Renal pelvis (tissue), 4 donors: ENCODE measurements around the gene RETREG3. TPM values are rescaled to one million over a fixed set of nuclear protein-coding genes. Genes with fewer than 3 reads are reported as not detected.

Source experiments
- DNase-seq: peaks from one replicate; pipeline ENCODE4 v3.0.0-alpha.2; 2013
- polyA plus RNA-seq, 3 donors: library from polyadenylated mRNA; unstranded; fragments of 120-200 nt; gene quantifications; one replicate each; pipeline ENCODE4 v1.2.1, GENCODE V29; 2013; ENCODE audit not compliant: insufficient read length in 3 of 3

RETREG3 gene
- polyA plus RNA-seq, 3 donors, result 40.4 to 64.2 (median 60.5) TPM

DNA sequence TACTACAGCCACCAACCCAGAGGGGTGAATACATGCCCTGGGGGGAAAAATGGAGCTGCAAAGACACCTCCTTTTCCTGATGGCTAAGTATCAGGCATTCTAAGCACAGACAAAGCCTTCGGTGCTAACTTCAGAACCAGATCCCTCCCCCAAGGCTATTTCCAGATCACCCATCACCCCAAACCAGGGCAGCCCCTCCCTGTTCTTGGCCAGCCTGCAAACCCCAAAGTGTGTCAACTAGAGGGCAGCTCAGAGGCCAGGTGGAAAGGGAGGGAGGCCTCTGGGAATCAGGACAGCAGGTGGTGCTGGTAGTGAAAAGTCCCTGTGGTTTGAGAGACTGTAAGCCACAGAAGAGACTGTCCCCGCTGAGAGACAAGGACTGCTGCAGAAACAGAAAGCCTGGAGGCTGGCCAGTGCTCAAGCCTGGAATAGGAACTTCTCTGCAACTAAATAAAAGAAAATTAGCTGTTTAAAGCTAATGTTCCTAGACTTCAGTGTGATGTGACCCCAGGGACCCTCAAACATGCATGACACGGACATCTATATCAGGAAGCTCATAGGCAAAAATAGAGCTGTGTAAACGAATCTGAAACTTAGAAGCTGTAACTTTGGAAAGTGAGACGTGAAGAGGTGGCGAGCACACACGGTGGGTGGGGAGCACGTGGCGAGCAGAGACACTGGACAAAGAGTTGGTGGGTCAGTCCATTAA, 9.4 kb upstream of the RETREG3 start:
- DNase-seq, result no peak

DNA sequence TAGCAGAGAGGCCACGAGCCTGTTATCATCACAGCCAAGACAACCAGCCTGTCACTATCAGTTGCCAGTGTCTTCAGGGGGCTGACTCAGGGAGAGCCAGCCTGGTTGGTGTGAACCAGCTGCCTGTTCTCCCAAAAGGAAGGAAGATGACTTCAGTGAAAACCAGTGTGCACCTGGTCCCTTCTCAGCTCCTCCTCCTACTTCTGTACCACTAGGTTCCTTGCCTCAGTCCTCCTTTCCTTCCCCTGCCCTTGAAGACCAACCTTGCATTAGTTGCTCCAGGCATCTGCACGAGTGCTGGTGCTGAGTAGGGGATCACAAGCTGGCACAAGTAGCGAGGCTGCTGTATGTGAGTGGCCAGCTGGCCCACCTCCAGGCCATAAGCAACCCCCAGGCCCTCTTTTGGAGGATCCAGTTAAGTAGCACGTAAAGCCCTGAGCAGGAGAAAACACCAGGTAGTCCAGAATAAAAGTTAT, 8.8 kb upstream of the RETREG3 start:
- DNase-seq, result no peak

DNA sequence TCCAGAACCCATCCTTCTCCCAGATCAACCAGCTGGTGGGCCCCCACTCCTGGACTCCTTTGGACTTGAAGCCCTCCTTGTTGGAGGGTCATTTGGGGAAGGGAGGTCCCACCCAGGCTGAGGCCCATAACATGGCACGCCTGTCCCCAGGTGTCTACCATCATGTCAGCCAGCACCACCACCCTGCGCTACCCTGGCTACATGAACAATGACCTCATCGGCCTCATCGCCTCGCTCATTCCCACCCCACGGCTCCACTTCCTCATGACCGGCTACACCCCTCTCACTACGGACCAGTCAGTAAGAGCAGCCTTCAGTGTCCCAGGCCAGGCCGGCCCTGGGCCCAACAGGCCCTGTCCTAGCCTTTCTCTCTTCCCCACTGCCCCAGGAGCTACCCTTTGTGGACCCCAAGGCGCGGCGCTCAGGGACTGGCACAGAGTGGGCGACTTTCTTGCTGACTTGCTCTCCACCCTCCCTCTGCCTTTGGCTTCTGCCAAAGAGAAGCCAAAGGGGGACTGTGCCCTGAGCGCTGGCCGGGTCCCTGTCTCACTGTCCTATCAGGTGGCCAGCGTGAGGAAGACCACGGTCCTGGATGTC, 4.6 kb upstream of the RETREG3 start:
- DNase-seq, result no peak

DNA sequence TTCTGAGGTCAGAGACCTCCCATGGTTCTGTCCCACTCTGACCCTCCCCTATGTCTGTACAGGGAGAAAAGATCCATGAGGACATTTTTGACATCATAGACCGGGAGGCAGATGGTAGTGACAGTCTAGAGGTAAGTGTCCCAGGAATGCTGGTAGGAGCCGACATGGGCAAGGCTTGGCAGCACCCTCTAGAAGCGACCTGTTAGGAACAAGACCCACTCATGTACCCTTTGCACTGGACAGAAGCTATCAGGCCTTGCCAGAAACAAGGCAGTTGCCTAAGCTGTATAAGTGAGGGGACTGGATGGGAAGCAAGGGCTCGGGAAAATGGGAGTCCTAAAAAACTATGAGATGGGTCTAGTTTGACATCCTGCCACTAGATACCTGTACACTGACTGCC, 2.8 kb upstream of the RETREG3 start:
- DNase-seq, result no peak

DNA sequence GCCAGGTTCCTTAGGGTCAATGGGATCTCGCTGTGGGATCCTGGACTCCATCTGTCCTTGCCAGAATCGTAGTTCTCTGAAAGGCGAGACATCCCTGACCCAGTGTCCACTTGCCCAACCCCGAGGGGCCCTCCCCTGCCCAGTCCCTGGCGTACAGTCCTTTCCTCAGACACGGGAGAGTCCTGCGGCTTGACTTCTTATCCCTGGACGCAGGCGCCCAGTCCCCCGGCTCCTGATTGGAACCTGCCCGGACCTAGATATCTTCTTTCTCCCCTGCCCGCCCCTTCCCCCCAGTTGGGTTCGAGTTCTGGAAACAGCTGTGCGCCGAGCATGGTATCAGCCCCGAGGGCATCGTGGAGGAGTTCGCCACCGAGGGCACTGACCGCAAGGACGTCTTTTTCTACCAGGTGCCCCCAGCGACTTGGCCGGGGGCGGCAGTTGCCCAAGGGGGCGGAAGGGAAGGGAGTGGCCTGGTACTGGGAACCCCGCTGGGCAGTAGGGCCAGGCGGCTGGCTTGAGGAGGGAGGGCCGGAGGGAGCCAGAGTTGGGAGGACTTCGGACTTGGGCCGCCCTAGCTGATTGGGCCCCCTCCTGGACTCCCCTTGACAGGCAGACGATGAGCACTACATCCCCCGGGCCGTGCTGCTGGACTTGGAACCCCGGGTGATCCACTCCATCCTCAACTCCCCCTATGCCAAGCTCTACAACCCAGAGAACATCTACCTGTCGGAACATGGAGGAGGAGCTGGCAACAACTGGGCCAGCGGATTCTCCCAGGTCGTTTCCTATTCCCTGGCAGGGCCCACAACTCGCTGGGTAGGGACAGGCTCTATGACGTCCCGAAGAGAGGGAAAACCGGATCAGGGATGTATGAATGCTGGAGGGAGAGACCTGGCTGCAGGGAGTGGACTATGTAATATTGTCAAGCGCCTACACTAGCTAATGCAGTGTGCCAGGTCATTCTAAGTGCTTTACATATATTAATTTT, 934 bp upstream of the RETREG3 start:
- DNase-seq, result peak; percentile 26

DNA sequence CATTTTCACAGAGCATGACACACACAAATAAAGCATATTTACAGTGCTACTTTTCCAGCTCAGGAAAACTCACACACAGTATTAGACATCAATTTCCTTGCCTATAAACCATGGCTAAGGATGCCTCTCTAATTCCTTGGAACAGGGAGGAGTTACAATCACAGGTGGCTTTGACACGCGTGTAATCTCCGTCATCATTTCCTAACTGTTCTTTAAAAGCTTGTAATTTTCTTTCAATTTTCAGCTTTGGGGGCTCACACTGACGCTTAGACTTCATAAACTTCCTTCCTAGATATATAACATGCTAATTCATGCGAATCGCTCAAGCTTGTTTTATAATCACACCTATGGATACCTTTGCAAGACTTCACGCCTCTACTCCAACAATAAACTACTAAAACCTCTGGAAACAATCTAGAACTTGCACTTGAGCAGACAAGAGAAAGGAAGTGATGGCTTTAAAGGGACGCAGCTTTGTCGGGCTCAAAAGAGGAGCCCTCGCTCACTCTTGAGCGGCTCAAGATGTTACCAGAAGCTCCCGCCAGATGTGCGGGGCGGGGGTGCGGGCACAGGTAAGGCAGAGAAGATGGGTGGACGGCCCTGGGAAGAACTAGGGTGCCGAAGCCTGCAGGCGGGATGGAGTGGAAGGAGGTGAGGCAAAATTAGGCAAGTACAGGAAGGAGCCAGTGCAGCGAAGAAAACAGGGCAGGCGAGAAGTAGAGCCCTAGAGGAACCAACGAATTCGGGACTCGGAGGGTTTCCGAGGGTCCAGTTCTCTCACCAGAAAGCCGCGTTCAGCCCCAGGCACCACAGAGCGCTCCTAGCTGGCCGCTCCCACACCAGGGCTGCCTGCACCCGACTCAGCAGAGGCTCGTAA, 631 bp downstream of the RETREG3 start:
- DNase-seq, result no peak

DNA sequence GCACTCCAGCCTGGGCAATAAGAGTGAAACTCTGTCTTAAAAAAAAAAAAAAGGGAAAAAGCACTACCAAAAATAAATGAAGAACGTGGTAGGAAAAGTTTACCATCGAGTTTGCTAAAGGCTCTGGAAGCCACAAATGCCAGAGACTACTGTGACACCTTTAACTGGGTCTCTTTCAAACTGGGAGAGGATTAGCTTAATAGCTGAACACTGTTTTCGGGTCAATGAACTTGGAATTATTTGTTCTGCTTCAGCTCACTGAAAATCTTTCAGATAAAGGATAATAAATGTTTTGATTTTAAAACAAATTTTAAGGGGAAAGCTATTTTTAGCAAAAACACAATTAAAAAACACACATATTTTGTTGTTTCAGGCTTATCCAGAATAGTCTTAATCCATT, 1.4 kb downstream of the RETREG3 start:
- DNase-seq, result no peak

DNA sequence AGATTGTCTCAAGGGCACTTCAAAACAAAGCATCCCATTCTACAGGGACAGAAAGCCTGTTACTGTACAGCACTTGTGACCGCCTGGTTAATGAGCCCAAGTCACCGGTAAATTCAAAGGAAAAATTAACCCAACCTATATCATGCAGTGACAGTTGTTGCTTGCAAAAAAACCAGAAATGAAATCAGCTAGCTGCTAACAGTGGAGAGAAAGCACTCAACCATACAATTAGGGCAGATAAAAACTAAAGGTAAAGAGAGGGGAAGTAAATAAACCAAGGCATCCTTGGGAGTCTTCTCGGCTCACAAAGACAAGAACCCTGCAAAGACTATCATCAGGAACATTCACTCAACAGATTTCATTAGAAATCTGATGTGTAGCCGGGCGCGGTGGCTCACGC, 5.9 kb downstream of the RETREG3 start:
- DNase-seq, result no peak

DNA sequence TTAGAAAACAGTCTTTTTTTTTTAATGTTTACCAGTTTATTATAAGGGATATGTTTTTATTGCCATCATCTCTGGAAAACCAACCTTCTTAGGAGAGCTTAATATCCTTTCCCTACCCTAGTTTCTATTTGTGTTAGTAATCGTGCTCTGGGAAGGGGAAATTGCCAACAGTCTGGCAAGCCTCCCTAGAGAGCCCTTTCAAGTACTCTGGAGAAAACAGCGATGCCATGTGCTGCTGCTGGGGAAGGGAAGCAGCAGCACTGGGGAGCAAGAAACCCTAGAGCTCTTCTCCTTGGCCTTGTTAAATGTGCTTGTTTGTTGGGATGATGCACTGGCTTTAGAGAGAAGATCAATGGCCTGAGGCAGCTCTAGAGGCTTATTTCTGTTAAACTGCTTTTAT, 10.3 kb downstream of the RETREG3 start:
- DNase-seq, result no peak

DNA sequence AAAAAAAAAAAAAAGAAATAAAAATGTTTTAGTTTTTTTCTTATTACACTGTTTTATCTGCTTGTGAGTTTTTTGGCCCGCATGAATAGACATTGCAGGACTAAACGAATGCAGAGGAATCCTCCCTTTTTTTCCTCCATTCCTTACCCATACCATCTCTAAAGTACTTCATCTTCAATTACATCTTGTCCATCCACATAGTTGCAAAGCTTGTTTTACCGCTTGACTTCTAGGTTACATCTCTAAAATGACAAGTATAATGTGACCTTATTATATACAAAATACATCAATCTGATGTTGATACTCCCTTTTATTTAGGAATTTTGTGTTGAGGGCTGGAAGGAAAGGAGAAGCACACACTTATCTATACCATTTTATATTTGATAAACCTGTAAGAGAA, 12.8 kb downstream of the RETREG3 start:
- no peak for DNase-seq

DNA sequence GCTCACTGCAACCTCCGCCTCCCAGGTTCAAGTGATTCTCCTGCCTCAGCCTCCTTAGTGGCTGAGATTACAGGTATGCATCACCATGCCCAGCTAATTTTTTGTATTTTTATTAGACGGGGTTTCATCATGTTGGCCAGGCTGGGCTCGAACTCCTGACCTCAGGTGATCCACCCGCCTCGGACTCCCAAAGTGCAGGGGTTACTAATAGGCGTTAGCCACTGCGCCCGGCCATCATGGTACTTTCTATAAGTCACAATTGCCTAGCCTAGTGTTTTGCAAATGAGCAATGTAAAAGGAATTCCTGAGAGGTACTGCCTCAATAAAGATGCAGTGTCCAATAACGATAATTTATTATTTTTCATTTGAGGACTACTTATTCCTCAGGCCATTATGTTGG, 17.8 kb downstream of the RETREG3 start:
- no peak for DNase-seq

DNA sequence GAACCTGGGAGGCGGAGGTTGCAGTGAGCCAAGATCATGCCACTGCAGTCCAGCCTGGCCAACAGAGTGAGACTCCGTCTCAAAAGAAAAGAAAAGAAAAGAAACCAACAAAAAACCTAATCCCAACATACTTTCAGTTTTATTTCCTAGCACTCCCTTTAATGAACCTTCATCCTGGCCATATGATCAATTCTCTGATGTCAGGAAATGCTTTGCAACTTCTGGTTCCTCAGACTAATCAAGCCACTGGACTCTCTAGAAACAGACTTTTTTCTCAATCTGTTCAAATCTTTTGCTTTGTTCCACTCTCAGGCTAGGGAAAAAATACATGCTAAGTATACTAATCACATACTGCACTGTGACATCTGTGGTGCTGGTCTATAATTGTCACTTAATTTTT, 18.3 kb downstream of the RETREG3 start:
- no peak for DNase-seq

DNA sequence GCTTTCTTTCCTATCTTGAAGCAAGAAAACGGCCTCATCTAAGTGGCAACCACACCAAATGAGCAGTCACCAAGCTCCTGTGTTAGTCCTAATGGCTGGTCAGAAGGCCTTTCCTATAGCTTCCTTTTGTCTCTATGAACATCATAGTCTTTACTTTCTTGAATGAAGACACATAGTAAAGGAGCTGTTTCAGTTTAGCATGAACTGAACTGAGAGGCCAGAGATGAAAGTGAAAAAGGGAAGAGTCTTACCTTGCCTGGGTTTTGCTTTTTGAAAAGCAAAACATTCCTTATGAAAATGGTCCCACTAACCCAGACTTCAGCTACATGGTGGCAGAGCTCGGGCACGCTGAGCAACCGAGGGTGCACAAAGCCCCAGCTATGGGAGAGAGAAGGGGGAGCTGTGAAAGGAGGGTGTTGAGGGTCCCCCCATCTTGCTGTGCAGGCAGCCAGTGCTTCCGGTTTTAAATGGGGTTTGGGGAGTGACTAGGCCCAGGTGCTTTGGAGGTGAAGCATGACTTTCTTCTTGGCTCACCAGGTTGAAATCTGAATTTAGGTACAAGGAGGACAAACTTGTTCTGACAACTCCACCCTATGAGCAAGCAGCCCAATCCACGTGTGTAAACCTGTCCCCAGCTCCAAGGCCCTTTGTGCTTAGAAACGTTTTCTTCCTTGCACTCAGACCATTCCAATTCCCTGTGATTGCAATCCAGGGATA, 22.5 kb downstream of the RETREG3 start:
- no peak for DNase-seq

DNA sequence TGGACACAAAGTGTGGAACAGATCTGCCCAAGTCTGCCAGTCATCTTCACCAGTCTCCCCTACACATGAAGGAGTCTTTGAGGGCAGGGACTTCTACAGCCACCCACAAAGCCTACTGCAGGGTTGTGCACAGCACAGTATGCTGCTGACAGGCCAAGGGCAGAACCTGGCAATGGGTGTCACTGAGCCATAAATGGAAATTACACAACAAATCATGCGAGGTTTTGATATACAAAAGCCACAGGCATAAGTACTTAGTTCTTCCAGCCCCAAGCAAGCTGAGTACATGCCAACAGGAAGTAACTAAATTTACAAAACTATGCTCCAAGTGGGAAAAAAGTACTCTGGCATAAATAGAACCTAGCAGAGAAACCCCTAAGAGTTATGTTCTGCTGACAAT, 23.8 kb downstream of the RETREG3 start:
- no peak for DNase-seq

DNA sequence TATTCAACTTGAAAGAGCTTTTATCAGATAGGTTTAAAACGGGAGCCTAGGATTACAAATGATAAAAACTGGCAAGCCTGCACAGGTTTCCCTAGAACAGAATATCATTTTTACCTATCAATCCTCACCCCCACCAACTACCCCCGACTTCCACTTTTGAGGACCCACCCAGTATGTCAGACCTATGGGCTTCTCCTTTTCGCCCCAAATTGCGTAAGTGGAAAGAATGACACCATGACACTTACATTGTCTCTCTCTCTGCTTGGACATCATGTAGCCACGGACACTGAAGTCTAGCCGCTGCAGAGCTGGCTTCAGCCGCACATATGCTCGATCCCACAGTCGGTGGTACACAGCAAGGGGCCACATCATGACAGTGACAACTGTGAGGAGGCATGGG, 24.3 kb downstream of the RETREG3 start:
- DNase-seq, result no peak

DNA sequence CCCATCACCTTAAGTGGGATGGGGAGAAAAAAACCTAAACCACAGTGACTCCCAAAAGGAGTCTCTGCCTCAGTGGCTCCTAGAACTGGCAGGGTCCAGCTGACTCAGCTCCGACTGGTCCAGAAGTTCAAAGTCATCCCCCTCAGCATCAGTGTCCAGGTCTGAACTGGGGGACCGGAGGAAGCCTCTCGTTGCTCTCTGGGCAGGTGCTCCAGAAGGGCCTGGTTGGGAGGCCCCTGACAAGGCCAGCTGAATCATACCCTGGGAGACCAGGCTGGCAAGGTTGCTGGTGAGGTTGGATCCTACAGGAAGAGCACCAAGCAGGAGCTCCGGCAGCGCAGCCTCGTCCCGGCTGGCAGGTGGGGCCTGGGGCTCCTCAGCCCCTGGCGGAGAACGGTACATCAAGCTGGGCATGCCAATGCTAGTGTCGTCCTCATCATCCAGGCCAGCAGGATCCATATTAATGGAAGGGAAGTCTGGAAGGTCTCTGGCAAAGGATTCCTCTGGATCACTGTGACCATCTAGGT, 27.4 kb downstream of the RETREG3 start:
- no peak for DNase-seq

DNA sequence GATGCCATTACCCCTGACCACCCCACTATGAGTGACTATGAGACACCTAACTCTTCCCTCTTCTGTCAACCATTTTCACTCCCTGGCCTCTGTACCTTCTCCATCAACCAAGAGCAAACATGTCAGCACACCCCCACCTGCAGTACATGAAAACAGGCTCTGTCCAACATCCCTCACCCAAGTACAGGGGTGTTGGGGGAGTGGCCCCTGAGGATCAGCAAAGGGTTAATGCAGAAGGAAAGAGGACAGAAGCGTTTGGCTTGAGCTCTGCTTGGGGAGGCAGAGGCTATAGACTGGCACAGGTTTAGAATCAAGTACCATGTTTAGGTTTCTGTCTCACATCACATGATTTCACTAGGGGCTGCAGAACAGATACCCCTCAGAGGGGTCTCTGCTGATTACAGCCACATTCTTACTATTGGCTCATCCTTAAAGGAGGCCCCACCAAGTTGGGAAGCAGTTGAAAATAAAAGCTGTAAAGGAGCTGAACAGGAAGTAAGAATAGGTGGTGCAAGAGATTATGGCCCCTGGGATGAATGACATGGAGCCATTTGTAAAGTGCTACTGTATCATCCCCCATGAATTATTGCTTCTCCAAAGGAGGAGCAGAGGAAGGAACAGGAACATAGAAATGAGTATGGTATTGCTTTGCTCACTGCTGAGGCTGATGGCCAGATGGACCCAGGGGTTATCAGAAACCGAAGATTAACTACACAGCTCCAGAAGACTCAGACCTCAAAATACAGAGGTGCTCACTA, 29.2 kb downstream of the RETREG3 start:
- no peak for DNase-seq

DNA sequence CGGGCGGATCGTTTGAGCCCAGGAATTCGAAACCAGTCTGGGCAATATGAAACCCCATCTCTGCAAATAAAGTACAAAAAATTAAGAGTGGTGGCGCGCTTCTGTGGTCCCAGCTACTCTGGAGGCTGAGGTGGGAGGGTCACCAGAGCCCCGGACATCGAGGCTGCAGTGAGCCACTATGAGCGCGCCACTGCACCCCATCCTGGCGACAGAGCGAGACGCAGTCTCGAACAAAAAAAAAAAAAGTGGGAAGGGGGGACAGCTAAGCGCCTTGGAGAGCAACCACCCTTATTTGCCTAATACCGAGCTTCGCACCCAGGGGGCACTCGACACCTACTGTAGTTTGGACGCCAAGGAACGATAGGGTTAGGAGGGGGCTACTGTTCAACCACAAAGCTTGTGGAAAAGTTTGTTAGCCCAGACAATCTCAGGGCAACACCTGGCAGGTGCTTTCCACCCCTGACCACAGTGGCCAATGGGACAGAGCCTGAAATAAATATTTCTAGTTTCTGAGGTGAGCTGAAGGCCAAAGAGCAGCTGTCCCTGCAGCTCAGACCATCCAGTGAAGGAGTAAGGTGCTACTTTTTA, 30.8 kb downstream of the RETREG3 start:
- peak; percentile 81 for DNase-seq

DNA sequence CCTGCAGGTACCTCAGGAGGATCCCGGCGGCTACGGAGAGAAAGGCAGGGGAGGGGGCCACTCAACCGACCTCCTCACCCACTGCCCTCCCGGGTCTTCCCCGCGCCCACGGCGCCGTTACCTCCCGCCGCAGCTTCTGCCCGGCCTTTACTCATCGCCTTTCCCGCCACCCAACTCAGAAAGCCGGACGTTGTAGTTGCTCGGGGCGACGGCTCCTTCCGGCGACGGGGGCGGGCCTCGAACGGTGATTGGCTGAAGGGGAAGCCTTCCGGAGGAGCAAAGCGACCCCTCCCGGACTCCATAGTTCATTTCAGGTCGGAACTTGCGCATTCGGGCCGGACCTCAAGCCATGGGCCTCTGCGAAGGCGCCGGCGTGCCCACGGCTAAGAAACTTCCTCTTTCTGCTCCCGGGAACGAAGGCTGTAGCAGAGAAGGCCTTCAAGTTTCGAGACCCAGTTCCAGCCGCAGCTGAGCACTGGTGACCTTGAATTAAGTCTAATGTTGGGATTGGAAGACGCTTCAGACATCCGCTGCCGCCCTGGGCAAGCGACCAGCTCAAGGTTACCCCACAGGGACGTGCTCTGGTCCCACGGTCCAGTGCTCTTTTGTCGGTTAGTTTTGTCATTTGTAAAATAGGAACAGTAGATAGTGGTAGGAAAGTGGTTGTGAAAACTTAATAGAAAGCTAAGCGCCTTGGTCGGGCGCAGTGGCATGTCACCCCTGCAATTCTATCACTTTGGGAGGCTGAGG, 31.5 kb downstream of the RETREG3 start, which contains the start of gene PSMC3IP:
Gene PSMC3IP (minus strand): TSS at position 198 of the 750 bp plus-strand sequence. CDS start 43 bp downstream, at position 155.
- peak; percentile 94 for DNase-seq
